M059J (cell line): ENCODE results near the gene HLCS. TPM values are rescaled to one million over a fixed set of nuclear protein-coding genes. Genes with fewer than 3 reads are reported as not detected.

Experiments used
- DNase-seq: peaks from one replicate; pipeline ENCODE4 v3.0.0-alpha.2; 2012; ENCODE audit warnings: low read depth
- total RNA-seq: library from RNA; depleted of rRNA; stranded (reverse); fragments of >200 nt; shearing (Covaris generic); gene quantifications from 2 replicates; pipeline ENCODE4 v1.2.3, GENCODE V29; 2014

HLCS gene
- total RNA-seq, 1 experiment from 2014 or later: 22.9 TPM

- no peak for DNase-seq
Measured at GRCh38 chr21:36747041-36747814, 219.2 kb downstream of the HLCS start.

DNA sequence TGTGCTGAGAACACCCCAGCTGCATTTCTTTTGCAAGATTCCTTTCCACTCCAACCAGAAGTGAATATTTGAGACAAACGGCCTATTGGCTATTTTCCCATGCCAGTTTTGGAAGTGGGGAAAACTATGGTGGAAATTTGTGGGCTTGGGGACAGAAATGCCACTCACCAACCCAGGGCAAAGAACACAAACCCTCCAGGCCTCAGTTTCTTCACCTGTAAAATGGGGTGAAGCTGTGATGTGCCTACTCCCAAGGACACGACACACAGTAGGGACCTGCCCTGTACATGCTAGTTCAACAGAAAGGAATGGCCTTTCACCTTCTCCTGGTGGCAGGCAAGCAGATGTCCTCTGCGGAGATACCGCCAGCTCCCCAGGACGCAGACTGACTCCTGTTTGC is 221.0 kb downstream of the HLCS start:
- no peak for DNase-seq

- DNase-seq: peak; percentile 69
Measured at GRCh38 chr21:36744560-36745231, 221.8 kb downstream of the HLCS start.

GRCh38 chr21:36744190-36744559 is 222.3 kb downstream of the HLCS start:
- DNase-seq: no peak

DNA sequence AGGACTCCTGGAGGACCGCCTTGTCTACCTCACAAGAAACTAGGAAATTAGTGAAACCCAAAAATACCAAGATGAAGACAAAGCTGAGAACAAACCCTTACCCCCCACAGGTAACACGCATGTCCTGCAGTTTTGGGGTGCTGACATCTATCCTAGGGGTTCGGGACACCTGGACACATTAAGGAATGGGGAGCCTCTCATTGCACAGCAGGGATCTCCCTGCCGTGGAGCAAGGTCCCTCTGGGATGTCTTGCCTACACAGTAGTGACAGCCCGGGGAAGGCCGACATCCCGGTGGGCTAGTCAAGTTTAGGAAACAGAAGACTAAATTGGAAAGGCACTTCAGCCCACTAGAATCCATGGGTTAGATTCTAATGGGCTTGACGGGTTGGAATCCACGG is 223.0 kb downstream of the HLCS start:
- no peak for DNase-seq

- no peak for DNase-seq
Measured at GRCh38 chr21:36743008-36743407, 223.5 kb downstream of the HLCS start.

GRCh38 chr21:36741506-36741905 is 225.0 kb downstream of the HLCS start:
- DNase-seq: no peak

- no peak for DNase-seq
Measured at GRCh38 chr21:36738489-36739126, 227.9 kb downstream of the HLCS start.

DNA sequence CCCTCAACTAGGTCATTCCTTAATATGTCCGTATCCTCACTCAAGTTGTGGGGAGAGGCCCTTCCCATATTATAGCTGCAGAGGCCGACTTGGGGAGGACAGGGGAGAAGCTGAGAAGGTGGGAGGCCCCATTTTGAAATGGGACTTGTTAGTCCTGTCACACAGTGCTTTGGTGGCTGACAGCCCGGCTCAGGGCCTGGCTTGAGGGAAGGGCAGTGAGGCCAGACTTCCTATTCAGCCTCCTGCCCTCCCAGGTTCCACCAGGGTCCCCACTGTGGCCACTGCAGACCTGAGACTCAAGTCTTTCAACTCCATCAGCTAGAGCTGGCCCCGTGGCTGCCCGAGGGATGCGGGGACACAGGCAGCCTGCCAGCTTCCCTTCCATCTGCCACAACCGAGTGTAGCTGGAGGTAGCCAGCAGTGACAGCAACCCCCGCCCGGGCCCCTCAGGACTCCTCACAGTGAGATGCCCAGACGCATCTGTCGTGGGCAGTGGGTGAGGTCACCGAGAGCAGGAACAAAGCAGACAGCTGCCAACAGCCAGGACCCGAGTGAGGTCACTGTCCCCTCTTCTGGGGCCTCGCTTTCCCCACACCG is 230.6 kb downstream of the HLCS start:
- no peak for DNase-seq

GRCh38 chr21:36735201-36735515 is 231.3 kb downstream of the HLCS start:
- DNase-seq: no peak

DNA sequence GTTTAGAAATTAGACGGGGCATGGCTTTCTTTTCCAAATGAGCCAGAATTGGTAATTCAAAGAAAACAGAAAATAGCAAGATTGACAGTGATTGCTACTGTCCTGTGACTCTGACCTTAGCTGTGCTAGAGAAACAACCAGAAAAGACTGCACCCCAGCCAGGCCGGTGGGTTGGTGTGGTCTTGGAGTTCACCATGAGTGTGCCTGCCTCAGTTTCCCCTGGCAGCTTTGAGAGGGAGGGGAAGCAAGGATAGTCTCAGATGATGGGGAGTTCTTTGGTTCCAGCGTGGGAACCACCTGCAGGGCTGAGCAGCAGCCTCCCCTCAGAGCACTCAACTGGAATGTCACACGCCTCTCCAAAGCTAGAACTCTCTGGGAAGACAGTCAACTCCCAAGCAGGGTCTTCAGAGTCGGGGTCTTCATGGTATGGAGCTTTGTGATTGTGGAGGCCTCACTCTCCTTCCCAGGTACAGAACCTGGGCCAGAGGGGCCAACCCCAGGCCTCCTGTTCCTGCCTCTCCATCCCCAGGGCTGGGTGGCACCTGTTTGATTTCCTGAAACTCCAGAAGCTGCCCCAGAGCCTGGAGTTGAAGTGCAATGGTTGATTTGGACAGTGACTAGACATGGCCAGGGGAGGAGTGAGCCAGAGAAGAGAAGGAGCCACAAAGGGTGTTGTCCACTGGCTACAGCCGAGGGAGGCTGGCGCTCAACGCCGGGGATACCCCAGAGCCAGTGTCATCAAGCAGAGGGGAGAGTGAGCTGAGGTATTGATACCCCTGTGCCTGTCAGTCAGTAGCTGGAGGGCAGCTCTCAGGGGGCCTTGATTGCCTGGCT is 231.9 kb downstream of the HLCS start:
- DNase-seq: no peak

- no peak for DNase-seq
Measured at GRCh38 chr21:36733857-36734256, 232.6 kb downstream of the HLCS start.

DNA sequence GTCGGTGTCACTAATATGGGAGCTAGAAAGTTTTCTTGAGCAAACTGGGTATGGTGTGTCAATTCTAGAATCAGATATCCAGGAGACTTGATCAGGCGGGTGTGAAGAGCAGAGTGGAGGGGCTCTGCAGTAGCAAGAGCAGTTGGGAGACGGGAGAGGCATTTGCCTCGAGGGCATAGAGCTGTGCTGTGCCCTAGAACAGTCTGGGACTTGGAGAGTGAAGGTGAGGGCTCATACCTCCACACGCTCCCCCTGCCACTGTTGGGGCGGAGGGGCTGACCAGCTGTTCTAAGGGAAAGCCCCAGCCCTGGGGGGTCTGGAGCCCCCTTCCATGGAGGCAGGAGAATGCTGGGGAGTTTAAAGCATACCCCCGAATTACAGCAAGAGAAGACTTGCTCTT is 233.7 kb downstream of the HLCS start:
- DNase-seq: no peak

DNA sequence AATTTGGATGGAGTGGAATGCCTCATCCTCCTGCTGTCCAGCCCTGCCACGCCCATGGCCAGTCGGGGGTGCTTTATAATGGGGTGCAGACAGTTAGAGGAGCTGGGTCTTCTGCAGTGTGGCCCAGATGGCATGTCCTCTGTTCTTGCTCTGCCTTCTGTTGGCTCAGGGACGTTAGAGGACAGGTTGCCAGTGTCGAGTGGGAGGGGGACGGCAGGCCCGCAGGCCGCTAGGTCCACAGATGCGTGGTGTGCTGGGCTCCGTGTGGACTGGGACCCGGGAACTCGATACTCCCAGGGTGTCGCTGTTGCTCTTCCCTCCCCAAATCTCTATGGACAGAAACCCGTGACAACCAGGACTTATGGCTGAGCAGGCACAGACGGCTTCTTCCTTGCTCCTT is 234.3 kb downstream of the HLCS start:
- DNase-seq: peak; percentile 28

- DNase-seq: no peak
Measured at GRCh38 chr21:36730291-36731281, 235.9 kb downstream of the HLCS start.

DNA sequence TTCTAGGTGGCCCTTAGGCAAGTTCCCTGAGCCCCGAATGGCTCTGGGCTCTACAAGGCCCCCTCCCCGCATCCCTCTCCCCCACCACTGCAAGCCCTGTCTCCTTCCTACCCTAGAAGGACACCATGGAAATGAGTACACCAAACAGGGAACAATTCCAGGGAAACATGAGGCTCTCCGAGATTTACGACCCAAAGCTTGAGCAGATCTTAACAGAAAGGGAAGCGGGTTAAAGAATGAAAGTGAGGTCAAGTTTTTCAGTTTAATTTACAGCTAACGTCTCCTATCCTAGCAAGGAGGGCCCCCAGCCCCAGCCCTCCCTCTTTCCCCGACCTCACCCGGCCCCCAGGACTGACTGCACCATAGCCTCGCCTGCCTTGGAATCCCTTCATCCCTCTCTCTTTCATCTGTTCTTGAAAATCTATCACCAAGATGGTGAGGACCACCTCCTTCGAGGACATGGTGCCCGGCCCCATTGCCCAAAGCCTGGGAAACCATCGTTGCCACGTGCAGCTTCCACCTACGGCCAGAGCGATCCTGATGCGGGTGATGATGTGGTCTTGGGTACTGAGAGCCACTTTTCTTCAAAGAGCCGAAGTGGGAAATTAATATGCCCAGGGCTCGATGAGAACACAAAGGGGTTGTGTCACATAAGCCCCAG is 237.0 kb downstream of the HLCS start:
- DNase-seq: no peak

DNA sequence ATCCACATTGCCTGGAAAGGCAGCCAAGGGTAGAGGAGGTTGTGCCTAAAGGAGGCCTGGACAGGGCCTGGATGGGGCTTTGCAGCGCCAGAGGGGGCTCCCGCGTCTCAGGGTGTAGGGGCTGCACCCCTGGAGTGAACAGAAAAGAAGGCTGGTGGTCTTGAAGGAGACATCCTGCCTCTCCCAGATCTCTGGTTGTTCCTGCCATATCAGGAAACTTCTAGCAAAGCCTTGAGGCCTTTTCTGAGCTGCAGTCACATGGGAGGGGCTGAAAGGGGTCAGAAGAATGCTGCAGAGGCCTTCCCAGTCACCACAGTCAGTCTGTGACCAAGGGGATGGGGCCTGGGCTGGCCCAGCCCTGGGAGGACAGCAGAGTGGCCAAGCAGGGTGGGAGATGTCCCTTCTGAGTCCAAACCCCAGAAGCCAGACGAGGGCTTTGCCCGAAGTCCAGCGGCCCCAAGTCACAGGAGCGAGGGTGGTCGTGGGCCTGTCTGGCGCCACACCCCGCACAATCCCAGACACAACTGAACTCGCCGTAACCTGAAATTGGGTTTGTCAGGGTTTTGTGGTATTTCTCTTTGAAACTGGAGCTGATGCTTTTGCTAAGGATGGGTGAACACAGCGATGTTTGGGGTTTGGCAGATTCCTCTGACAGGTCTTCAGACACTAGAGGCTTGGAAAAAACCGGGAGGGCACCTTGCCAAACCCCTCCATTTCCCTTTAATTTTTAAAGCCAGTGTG is 237.9 kb downstream of the HLCS start:
- peak; percentile 41 for DNase-seq

GRCh38 chr21:36727866-36728265 is 238.6 kb downstream of the HLCS start:
- no peak for DNase-seq

- no peak for DNase-seq
Measured at GRCh38 chr21:36725793-36726386, 240.6 kb downstream of the HLCS start.
